HG03457 (cell line): ENCODE data around the gene ABCB9.
"Not testable (repeated sequence)": the region's sequence is repeated elsewhere in the genome, so short reads cannot be mapped to it uniquely, and the experiment has no call there.

ENCODE experiments used
- ATAC-seq: cut with Tn5 transposase; IDR thresholded peaks from one replicate; pipeline ENCODE4 v1.9.1; 2021; ENCODE audit warnings: moderate number of reproducible peaks; ENCODE audit not compliant: unreplicated experiment

ABCB9 gene

GRCh38 chr12:122903693-122904034 lies 62.6 kb downstream of the ABCB9 start:
- ATAC-seq = no peak

GRCh38 chr12:122902854-122903692 lies 63.2 kb downstream of the ABCB9 start:
- no peak for ATAC-seq

- no peak for ATAC-seq
Measured at GRCh38 chr12:122899887-122900286, 66.4 kb downstream of the ABCB9 start.

- ATAC-seq = no peak
Measured at GRCh38 chr12:122896662-122897061, 69.6 kb downstream of the ABCB9 start.

- no peak for ATAC-seq
Measured at GRCh38 chr12:122895704-122896636, 70.3 kb downstream of the ABCB9 start, which contains the start of gene VPS37B. VPS37B (minus strand) TSS chr12:122896124; CDS start chr12:122896062, 62 bp downstream.

- no peak for ATAC-seq
Measured at GRCh38 chr12:122895320-122895703, 71.0 kb downstream of the ABCB9 start.

GRCh38 chr12:122894193-122895121 lies 71.8 kb downstream of the ABCB9 start:
- no peak for ATAC-seq

GRCh38 chr12:122893208-122894153 lies 72.8 kb downstream of the ABCB9 start:
- no peak for ATAC-seq

- not testable (repeated sequence) for ATAC-seq
Measured at GRCh38 chr12:122892724-122893123, 73.5 kb downstream of the ABCB9 start.

GRCh38 chr12:122891661-122892525 lies 74.4 kb downstream of the ABCB9 start:
- ATAC-seq = no peak

- ATAC-seq = no peak
Measured at GRCh38 chr12:122889761-122890520, 76.3 kb downstream of the ABCB9 start.

GRCh38 chr12:122888232-122888752 lies 78.0 kb downstream of the ABCB9 start:
- no peak for ATAC-seq

GRCh38 chr12:122887819-122888212 lies 78.4 kb downstream of the ABCB9 start:
- peak; percentile 18 for ATAC-seq

GRCh38 chr12:122886851-122887818 lies 79.1 kb downstream of the ABCB9 start:
- ATAC-seq = peak; percentile 74

GRCh38 chr12:122886161-122886560 lies 80.1 kb downstream of the ABCB9 start:
- no peak for ATAC-seq

GRCh38 chr12:122884860-122885259 lies 81.4 kb downstream of the ABCB9 start:
- no peak for ATAC-seq
